ENCODE data around the gene LMX1B.

The LMX1B gene

GRCh38 chr9:126616521-126616976 is 2.8 kb downstream of the LMX1B start:
- Histone ChIP-seq H3K4me1 (ENCODE audit: control insufficient read depth in 1 of 2, insufficient read depth in 1 of 2, low read depth in 1 of 2, low read length in 1 of 2) (peaks cover 12 to 25% of the 10 kb centered on the region in 2 experiments), H3K27ac (no peak overlapping the region), H3K9me3 (no peaks in the 10 kb centered on the region), H3K27me3 (peaks cover 100% of the 10 kb centered on the region), H3K4me3 (ENCODE audit: low read depth in 1 of 2, low read length in 1 of 2) (no peak overlapping the region), H3K36me3 (no peaks in the 10 kb centered on the region)
- TF ChIP-seq CTCF (IDR thresholded peaks at IDR 0.05), result no peak

- no peak overlapping the region for H3K27ac ChIP-seq
- peaks cover 100% of the 10 kb centered on the region for H3K27me3 ChIP-seq
- no peak overlapping the region for H3K4me3 ChIP-seq (ENCODE audit: low read depth in 1 of 2, low read length in 1 of 2)
- no peaks in the 10 kb centered on the region for H3K9me3 ChIP-seq
- peaks cover 6 to 19% of the 10 kb centered on the region in 2 experiments for H3K4me1 ChIP-seq (ENCODE audit: control insufficient read depth in 1 of 2, insufficient read depth in 1 of 2, low read depth in 1 of 2, low read length in 1 of 2)
- no peaks in the 10 kb centered on the region for H3K36me3 ChIP-seq
- TF ChIP-seq CTCF (IDR thresholded peaks at IDR 0.05), result no peak
These were observed 3.5 kb downstream of the LMX1B start for GRCh38 chr9:126617003-126617822.

GRCh38 chr9:126617823-126618165 is 4.1 kb downstream of the LMX1B start:
- Histone ChIP-seq H3K9me3 (no peaks in the 10 kb centered on the region), H3K4me1 (ENCODE audit: control insufficient read depth in 1 of 2, insufficient read depth in 1 of 2, low read depth in 1 of 2, low read length in 1 of 2) (peaks cover 5 to 15% of the 10 kb centered on the region in 2 experiments), H3K4me3 (ENCODE audit: low read depth in 1 of 2, low read length in 1 of 2) (no peak overlapping the region), H3K27me3 (peaks cover 100% of the 10 kb centered on the region), H3K27ac (no peak overlapping the region), H3K36me3 (no peaks in the 10 kb centered on the region)
- TF ChIP-seq CTCF (IDR thresholded peaks at IDR 0.05), result no peak

GRCh38 chr9:126618190-126618584 is 4.5 kb downstream of the LMX1B start:
- peaks cover 5 to 11% of the 10 kb centered on the region in 2 experiments for H3K4me1 ChIP-seq (ENCODE audit: control insufficient read depth in 1 of 2, insufficient read depth in 1 of 2, low read depth in 1 of 2, low read length in 1 of 2)
- no peak for TF ChIP-seq CTCF (IDR thresholded peaks at IDR 0.05)
- no peak overlapping the region for H3K27ac ChIP-seq
- H3K4me3 ChIP-seq (ENCODE audit: low read depth in 1 of 2, low read length in 1 of 2), result no peak overlapping the region
- H3K9me3 ChIP-seq, result no peaks in the 10 kb centered on the region
- H3K36me3 ChIP-seq, result no peaks in the 10 kb centered on the region
- H3K27me3 ChIP-seq, result peaks cover 100% of the 10 kb centered on the region

GRCh38 chr9:126618585-126619360 is 5.0 kb downstream of the LMX1B start:
- peaks cover 5 to 9% of the 10 kb centered on the region in 2 experiments for H3K4me1 ChIP-seq (ENCODE audit: control insufficient read depth in 1 of 2, insufficient read depth in 1 of 2, low read depth in 1 of 2, low read length in 1 of 2)
- no peak overlapping the region for H3K4me3 ChIP-seq (ENCODE audit: low read depth in 1 of 2, low read length in 1 of 2)
- no peaks in the 10 kb centered on the region for H3K9me3 ChIP-seq
- no peak overlapping the region for H3K27ac ChIP-seq
- peaks cover 100% of the 10 kb centered on the region for H3K27me3 ChIP-seq
- no peaks in the 10 kb centered on the region for H3K36me3 ChIP-seq
- TF ChIP-seq CTCF (IDR thresholded peaks at IDR 0.05), result no peak
